GM06990 (cell line): Measurements from ENCODE around the gene CERCAM.

ENCODE experiments used
- DNase-seq: peaks from one replicate; pipeline ENCODE4 v3.0.0-alpha.2; 2011; ENCODE audit not compliant: insufficient read length; ENCODE audit errors: extremely low read depth
- H3K27me3 ChIP-seq: replicated peaks from 2 replicates; pipeline ENCODE4 v1.6.0; 2011; ENCODE audit warnings: low read length; ENCODE audit not compliant: control insufficient read depth, insufficient read depth
- H3K36me3 ChIP-seq: 2 replicates; pipeline ENCODE4 v1.5.1; 2011; ENCODE audit warnings: low read length; ENCODE audit not compliant: control insufficient read depth, insufficient read depth
- H3K4me3 ChIP-seq: replicated peaks from 2 replicates; pipeline ENCODE4 v1.5.1; 2011; ENCODE audit warnings: low read depth, mild to moderate bottlenecking, control low read depth, low read length
- CTCF ChIP-seq: IDR thresholded peaks from 2 replicates; pipeline ENCODE4 v1.5.1; 2011; ENCODE audit warnings: low read length, control low read depth, mild to moderate bottlenecking, inconsistent platforms; ENCODE audit not compliant: insufficient read depth, poor library complexity, severe bottlenecking

The CERCAM gene

GRCh38 chr9:128385496-128386460 is 34.9 kb upstream of the CERCAM start:
- no peak for TF ChIP-seq CTCF
- Histone ChIP-seq H3K4me3 (no peak overlapping the region), H3K27me3 (no peaks in the 10 kb centered on the region), H3K36me3 (peaks cover 33% of the 10 kb centered on the region)
- DNase-seq, result no peak

GRCh38 chr9:128388150-128388549 is 32.5 kb upstream of the CERCAM start:
- no peak for DNase-seq
- no peak for TF ChIP-seq CTCF
- no peaks in the 10 kb centered on the region for H3K27me3 ChIP-seq
- H3K36me3 ChIP-seq, result peaks cover 35% of the 10 kb centered on the region
- H3K4me3 ChIP-seq, result no peak overlapping the region

- no peak overlapping the region for H3K4me3 ChIP-seq
- DNase-seq, result no peak
- H3K27me3 ChIP-seq, result no peaks in the 10 kb centered on the region
- no peak for TF ChIP-seq CTCF
- H3K36me3 ChIP-seq, result peaks cover 30% of the 10 kb centered on the region
Measured at GRCh38 chr9:128389395-128390149, 31.1 kb upstream of the CERCAM start.

GRCh38 chr9:128390150-128390812 is 30.4 kb upstream of the CERCAM start:
- Histone ChIP-seq H3K36me3 (peaks cover 28% of the 10 kb centered on the region), H3K27me3 (no peaks in the 10 kb centered on the region), H3K4me3 (no peak overlapping the region)
- no peak for DNase-seq
- no peak for TF ChIP-seq CTCF

- Histone ChIP-seq H3K4me3 (no peak overlapping the region), H3K36me3 (peaks cover 25% of the 10 kb centered on the region), H3K27me3 (no peaks in the 10 kb centered on the region)
- DNase-seq, result no peak
- TF ChIP-seq CTCF, result no peak
Measured at GRCh38 chr9:128390813-128391711, 29.6 kb upstream of the CERCAM start.
